Measurements from ENCODE around the gene RFX3.

- no peak for TF ChIP-seq POLR2A (IDR thresholded peaks at IDR 0.05)
- no peak for TF ChIP-seq CTCF (IDR thresholded peaks at IDR 0.05)
Measured at GRCh38 chr9:3480353-3480655, 45.5 kb downstream of the RFX3 start.

Data from esophagus squamous epithelium (tissue), 4 donors.